ENCODE results near the gene FTSJ1.
"Not testable (repeated sequence)": the region's sequence is repeated elsewhere in the genome, so short reads cannot be mapped to it uniquely, and the experiment has no call there.

The FTSJ1 gene

DNA sequence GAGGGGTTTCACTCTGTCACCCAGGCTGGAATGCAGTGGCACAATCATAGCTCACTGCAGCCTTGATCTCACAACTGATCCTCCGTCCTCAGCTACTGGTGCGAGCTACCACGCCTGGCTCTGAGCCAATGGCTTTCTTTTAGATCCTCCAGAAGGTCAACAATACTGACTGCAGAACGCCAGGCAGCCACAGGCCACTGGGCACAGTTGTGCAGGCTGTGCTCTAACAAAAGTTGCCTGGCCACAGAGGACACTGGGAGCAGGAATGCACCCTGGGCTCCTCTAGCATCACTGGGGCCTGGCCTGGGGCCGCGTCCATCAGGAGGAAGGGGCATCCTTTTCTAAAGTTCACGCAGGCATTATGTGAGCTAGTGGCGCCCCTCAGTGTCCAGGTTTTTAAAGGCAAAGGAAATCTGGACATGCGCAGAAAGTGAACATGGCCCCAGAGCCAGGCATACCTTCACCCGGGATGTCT lies 17.9 kb downstream of the FTSJ1 start:
- no peak for DNase-seq (ENCODE audit: low read depth in 2 of 2)

GRCh38 chrX:48496660-48497059 lies 20.7 kb downstream of the FTSJ1 start:
- no peak for DNase-seq (ENCODE audit: low read depth in 2 of 2)

GRCh38 chrX:48497871-48498270 lies 21.9 kb downstream of the FTSJ1 start:
- no peak for DNase-seq (ENCODE audit: low read depth in 2 of 2)

DNA sequence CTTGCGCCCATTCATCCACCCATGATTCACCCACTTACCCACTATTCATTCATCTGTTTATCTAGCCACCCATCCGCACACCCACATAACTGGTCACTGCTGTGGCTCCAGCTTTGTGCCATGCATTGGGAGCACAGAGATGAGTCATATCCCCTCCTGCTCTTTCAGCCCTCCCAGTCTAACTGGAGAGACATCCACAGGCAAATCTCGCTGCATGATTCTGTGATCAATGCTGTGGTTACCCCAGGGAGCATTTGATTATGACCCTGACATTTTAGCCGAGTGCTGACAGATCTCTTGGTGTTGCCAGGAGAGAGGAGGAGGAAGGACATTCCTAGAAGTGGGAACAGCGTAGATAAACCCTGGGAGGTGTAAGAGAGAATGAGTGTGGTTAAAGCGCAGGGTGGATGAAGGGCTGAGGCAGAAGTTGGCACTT lies 22.4 kb downstream of the FTSJ1 start:
- no peak for DNase-seq (ENCODE audit: low read depth in 2 of 2)

GRCh38 chrX:48504261-48504660 lies 28.3 kb downstream of the FTSJ1 start:
- no peak for DNase-seq (ENCODE audit: low read depth in 2 of 2)

- no peak for DNase-seq (ENCODE audit: low read depth in 2 of 2)
These were observed 29.5 kb downstream of the FTSJ1 start for GRCh38 chrX:48505481-48505880.

- DNase-seq (ENCODE audit: low read depth in 2 of 2), result no peak
These were observed 31.2 kb downstream of the FTSJ1 start for GRCh38 chrX:48507246-48507645.

DNA sequence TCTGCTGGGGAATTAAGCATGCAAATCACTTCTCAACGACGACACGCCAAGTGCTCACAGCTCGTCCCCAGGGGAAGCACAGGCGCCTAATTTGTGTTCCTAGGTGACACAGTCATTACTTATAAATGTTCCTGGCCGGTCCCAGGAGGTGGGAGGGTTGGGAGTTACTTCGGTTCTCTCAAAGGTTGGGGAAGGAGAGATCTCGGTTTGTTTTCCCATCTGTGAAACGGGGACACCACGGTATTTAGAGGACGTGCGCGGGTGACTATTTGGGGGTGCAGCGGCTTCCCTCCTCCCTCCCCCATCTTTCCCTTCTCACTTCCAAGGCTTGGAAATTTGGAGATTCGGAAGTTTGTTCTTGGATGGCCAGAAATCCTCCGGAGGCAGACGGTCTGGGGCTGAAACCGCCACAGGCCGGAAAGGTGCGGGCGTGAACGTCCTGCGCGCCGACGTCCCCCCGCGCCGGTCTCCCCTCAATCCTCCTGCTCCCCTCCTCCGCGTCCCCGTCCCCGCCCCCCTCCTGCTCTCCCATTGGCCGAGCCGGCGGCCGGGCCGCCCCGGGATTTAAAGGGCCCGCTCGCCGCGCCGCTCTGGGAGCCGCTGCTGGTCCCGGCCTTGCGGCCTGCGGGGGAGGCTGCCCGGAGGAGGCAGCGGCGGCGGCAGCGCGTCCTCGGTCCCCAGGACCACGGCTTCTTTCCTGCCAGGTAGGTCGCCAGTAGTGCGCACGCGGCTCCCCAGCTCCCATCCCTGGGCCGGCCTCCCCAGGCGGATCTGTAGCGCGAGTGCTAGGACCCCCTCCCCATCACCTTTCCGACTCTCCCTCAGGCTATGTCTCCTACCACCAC lies 32.6 kb downstream of the FTSJ1 start, which contains the start of gene PORCN:
Gene PORCN (plus strand): TSS at position 593 of the 845 bp plus-strand sequence. CDS start 829 bp downstream, outside the sequence.
- peak; percentile 63 to 71 for DNase-seq (ENCODE audit: low read depth in 2 of 2)

DNA sequence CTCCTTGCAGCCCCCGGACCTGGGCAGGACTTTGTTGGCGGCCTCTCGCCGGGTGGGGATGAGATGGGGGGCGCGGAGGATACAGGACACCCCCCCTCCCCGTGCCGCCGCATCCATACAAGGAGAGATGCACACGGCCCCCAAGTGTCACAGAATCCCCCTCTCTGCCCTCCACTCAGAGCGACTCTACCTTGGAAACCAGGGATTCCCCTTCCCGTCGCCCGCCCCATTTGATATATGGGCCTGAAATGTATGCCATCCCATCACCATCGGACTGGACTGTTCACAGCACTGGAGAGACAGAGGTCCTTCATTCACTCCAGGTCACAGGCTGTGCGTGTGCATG lies 33.2 kb downstream of the FTSJ1 start:
- no peak for DNase-seq (ENCODE audit: low read depth in 2 of 2)

DNA sequence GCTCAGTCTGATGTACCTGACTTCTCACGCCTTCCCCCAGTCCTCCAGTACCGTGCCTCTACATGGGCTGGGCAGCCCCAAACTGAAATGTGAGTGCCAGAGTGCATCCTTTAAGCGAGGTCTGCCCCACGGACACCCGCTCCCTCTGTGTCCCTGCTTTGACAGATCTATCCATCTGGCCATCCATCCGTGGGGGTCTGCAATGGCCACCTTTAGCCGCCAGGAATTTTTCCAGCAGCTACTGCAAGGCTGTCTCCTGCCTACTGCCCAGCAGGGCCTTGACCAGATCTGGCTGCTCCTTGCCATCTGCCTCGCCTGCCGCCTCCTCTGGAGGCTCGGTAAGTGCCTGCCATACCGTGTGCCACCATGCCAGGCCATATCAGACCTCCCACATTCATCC lies 33.6 kb downstream of the FTSJ1 start:
- no peak for DNase-seq (ENCODE audit: low read depth in 2 of 2)

DNA sequence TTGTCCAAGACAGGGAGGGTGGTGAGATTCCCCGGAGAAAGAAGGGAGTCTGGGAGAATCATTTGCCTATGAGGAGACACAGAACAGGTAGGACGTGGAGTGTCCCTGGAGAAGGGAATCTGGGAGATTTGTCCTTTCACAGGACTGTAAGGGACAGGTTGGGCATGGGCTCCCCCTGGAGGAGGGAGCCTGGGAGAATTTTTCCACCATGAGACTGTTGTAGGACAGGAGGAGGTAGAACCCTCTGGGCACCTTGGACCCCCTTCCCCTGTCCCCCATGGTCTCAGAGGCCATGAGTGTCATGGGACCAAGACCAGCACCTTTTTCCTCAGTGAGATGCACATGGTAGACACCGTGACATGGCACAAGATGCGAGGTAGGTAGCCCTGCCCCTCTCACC lies 35.6 kb downstream of the FTSJ1 start:
- DNase-seq (ENCODE audit: low read depth in 2 of 2), result no peak

- no peak for DNase-seq (ENCODE audit: low read depth in 2 of 2)
These were observed 36.5 kb downstream of the FTSJ1 start for GRCh38 chrX:48512371-48512935.

DNA sequence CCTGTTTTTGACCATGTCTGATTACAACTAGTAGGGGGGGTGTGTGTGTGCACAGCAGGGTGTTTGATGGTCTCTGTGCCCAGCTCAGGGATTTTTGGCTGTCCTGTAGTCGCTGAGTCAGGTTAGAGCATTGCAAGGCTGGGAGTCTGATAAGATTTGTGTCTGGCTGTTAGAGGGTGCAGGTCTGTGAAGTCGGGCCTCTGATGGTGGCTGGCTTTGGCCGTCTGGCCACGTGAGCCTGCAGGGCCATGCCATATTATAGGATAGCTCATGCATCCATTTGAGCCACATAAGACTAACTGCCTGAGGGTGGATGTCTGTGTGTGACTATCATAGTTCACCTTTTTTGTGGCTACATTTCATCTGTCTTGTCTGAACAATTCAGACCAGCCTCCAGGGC lies 37.7 kb downstream of the FTSJ1 start:
- no peak for DNase-seq (ENCODE audit: low read depth in 2 of 2)

DNA sequence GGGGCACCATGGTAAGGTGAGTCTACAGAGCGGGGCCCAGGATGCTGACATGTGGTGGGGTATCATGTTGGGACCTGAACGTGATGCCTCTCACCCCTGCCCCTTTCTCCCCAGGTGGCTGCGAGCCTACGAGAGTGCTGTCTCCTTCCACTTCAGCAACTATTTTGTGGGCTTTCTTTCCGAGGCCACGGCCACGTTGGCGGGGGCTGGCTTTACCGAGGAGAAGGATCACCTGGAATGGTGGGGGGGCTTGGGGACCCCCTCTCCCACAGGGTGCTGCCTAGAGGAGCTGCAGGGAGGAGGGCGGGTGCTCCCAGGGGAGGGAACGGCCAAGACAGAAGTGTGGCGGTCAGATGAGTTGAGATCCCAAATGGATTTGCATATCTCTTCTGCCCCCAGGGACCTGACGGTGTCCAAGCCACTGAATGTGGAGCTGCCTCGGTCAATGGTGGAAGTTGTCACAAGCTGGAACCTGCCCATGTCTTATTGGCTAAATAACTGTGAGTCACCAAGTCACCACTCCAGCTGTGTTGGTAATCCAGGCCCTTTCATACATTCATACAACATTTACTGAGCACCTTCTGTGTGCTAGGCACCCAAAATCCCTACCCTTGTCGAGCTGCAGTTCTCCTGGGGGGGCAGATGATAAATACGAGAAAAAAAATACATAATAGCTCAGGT lies 38.3 kb downstream of the FTSJ1 start:
- DNase-seq (ENCODE audit: low read depth in 2 of 2), result no peak

DNA sequence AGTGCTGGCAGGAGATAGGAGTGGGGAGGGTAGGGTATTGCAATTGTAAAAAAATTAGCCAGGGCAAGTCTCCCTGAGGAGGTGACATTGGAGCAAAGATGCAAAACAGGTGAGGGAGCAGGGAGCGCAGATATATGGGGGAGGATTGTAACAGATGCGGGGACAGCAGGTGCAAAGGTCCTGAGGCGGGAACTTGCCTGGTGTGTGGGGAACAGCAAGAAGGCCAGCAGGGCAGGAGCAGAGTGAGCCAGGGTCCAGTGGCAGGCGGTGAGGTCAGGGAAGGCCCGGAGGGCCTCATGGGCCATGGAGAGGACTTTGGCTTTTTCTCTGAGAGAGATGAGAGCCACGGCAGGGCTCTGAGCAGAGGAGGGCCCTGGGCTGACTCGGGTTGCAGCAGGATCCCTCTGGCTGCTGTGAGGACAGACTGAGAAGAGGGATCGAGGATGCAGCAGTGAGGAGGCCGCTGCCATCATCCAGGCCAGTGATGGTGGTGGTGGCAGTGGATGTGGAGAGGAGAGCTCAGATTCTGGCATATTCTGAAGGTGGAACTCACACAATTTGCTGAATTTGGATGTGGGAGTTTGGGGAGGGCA lies 39.0 kb downstream of the FTSJ1 start:
- DNase-seq (ENCODE audit: low read depth in 2 of 2), result no peak

- DNase-seq (ENCODE audit: low read depth in 2 of 2), result no peak
These were observed 39.8 kb downstream of the FTSJ1 start for GRCh38 chrX:48515842-48516241.

- DNase-seq (ENCODE audit: low read depth in 2 of 2), result no peak
These were observed 40.3 kb downstream of the FTSJ1 start for GRCh38 chrX:48516285-48516684.

DNA sequence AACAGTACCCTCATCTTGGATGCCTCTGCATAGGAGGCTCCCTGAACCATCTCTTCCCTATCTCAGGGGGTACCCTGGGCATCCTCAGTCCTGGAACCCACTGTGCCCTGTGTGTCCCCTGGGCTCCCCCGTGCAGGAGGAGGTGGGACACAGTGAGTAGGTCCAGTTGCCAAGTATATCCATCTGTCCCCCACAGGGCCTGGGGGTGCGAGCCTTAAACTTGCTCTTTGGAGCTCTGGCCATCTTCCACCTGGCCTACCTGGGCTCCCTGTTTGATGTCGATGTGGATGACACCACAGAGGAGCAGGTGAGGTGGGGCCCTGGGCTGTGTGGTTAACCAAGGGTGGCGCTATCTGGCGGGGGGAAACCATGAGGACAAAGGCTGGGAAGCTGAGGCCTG lies 41.0 kb downstream of the FTSJ1 start:
- no peak for DNase-seq (ENCODE audit: low read depth in 2 of 2)

DNA sequence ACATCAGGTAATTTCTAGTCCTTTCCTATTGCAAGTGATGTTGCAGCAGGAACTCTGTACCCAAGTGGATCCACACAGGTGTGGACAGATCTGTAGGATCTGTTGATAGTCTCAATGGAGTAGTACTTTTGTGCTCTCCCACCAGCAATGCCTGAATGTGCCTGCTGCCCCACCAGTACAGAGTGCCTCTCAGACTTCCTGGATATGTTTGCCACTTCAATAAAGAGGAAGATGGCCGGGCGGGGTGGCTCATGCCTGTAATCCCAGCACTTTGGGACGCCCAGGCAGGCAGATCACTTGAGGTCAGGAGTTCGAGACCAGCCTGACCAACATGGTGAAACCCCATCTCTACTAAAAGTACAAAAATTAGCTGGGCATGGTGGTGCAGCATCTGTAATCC lies 43.5 kb downstream of the FTSJ1 start:
- not testable (repeated sequence) for DNase-seq (ENCODE audit: low read depth in 2 of 2)

GRCh38 chrX:48520455-48520854 lies 44.5 kb downstream of the FTSJ1 start:
- DNase-seq (ENCODE audit: low read depth in 2 of 2), result no peak

DNA sequence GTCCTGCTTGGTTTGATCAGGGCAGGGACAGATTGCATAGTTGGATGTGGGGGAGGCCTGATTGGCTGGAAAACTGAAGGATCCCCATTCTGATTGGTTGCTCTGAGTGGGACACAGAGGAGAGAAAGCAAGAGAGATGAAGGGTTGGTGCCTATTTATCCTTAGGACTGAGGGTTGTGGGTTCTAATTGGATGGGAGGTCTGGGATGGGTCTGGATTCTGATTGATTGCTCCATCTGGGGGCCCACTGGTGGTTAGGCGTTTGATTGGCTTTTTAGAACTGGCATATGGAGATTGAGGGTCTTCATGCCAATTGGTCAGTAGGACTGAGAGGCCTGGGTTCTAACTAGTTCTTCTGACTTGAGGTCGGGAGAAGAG lies 45.0 kb downstream of the FTSJ1 start:
- no peak for DNase-seq (ENCODE audit: low read depth in 2 of 2)
